GM12891 (cell line): ENCODE results near the gene NDUFA8.

Experiments used
- PAX5 ChIP-seq: IDR thresholded peaks from 2 replicates; pipeline ENCODE4 v1.6.1; 2011; ENCODE audit warnings: low read length, moderate library complexity, mild to moderate bottlenecking; ENCODE audit not compliant: insufficient read depth, severe bottlenecking
- POLR2A ChIP-seq: IDR thresholded peaks from 2 replicates; pipeline ENCODE4 v1.6.1; 2011; ENCODE audit warnings: low read depth, low read length, control low read depth
- POLR2AphosphoS5 ChIP-seq: IDR thresholded peaks from 2 replicates; pipeline ENCODE4 v1.6.1; 2011; ENCODE audit warnings: low read depth, low read length, control low read depth
- SPI1 ChIP-seq: IDR thresholded peaks from 2 replicates; pipeline ENCODE4 v1.6.1; 2011; ENCODE audit warnings: low read depth, low read length, control low read depth
- TAF1 ChIP-seq: IDR thresholded peaks from 2 replicates; pipeline ENCODE4 v1.6.1; 2011; ENCODE audit warnings: low read depth, low read length, control low read depth

- TF ChIP-seq POLR2A (no peak), POLR2AphosphoS5 (no peak), SPI1 (no peak), TAF1 (no peak), PAX5 (no peak)
These were observed 38.2 kb downstream of the NDUFA8 start for GRCh38 chr9:122121391-122121790.
